AG04450 (cell line): ENCODE results near the gene BIRC2. TPM values are rescaled to one million over a fixed set of nuclear protein-coding genes. Genes with fewer than 3 reads are reported as not detected.

ENCODE experiments used
- CTCF ChIA-PET: fragments of 300-600, 350-600 bp; formaldehyde crosslinking; extraction: SDS; loops from one replicate; lab custom pipeline; 2022; ENCODE audit warnings: antibody characterized with exemption, inconsistent platforms; lab: Charles Lee
- POLR2A ChIA-PET: fragments of 350-600 bp; formaldehyde crosslinking; extraction: SDS; loops from one replicate; lab custom pipeline; 2021; ENCODE audit warnings: antibody characterized with exemption, inconsistent platforms; lab: Yijun Ruan, JAX
- DNase-seq: peaks from one replicate; pipeline ENCODE4 v3.0.0-alpha.2; 2011; ENCODE audit warnings: low read depth, low spot score
- H3K27ac ChIP-seq: one replicate; pipeline ENCODE4 v1.5.1; 2012; ENCODE audit warnings: low read depth, low read length, control low read depth
- H3K27me3 ChIP-seq: one replicate; pipeline ENCODE4 v1.6.0; 2012; ENCODE audit warnings: low read length; ENCODE audit not compliant: control insufficient read depth, insufficient read depth
- H3K4me3 ChIP-seq: 2 replicates; pipeline ENCODE4 v1.5.1; 2011; ENCODE audit warnings: mild to moderate bottlenecking, low read depth, low read length, control low read depth
- H3K9me3 ChIP-seq: 2 replicates; pipeline ENCODE4 v1.5.1; 2012; ENCODE audit warnings: low read length; ENCODE audit not compliant: control insufficient read depth, insufficient read depth
- polyA plus RNA-seq: library from polyadenylated mRNA; depleted of rRNA; stranded (reverse); fragments of >200 nt; gene quantifications from 2 replicates; pipeline ENCODE4 v1.2.3, GENCODE V29; 2011
- TF ChIP-seq, protein P1 (sequence below): IDR thresholded peaks from 2 replicates; pipeline ENCODE4 v1.5.1; 2011; ENCODE audit warnings: low read depth, low read length, control low read depth, inconsistent platforms

Gene BIRC2
- polyA plus RNA-seq, 1 experiment, result 64.3 TPM

DNA sequence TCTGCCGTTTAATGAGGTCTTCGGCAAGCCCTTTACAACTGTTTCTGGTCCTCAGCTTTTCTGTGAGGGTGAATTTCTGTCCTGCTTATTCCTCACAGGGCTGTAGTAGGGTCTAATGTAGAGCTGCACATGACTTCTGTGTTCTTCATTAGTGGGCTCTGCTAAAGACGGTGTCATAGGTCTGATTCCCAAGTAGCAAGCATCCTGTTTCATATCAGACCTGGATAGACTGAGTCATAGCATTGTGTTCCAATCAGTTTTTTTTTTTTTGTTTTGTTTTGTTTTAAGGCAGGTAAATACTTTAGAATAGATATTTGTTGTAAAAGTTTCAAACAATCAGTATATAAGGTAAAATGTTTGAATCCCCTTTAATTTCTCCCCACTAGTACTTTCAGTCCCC, 35.4 kb downstream of the BIRC2 start:
- CTCF ChIA-PET, result interaction anchor here (1.4 to 3.7 kb wide), 2 partner anchors 8 to 10 kb away, joined by 3 to 33 read pairs; no protein-coding TSS in a partner anchor
- no peak overlapping the region for H3K27ac ChIP-seq

DNA sequence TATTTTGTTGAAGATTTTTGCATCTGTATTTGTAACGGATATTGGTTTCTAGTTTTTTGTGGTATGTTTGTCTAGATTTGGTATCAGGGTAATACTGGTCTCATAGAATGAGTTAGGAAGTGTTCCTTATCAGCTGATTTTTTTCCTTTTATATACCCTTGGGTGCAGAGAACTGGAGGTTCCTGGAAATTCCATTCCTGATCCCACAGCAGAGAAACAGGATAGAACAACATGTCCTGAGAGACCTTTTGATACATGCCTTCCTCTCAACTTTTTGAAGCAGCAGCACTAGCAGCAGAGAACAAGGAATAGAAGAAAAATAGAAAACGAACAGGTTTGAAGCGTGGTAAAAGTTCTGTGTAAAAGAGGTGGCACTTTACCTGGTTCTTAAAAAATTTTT, 36.8 kb downstream of the BIRC2 start:
- H3K9me3 ChIP-seq, result no peaks in the 10 kb centered on the region
- DNase-seq, result no peak
- no peak overlapping the region for H3K4me3 ChIP-seq
- POLR2A ChIA-PET, result no interaction called here
- H3K27me3 ChIP-seq, result no peaks in the 10 kb centered on the region
- TF ChIP-seq, protein P1, sequence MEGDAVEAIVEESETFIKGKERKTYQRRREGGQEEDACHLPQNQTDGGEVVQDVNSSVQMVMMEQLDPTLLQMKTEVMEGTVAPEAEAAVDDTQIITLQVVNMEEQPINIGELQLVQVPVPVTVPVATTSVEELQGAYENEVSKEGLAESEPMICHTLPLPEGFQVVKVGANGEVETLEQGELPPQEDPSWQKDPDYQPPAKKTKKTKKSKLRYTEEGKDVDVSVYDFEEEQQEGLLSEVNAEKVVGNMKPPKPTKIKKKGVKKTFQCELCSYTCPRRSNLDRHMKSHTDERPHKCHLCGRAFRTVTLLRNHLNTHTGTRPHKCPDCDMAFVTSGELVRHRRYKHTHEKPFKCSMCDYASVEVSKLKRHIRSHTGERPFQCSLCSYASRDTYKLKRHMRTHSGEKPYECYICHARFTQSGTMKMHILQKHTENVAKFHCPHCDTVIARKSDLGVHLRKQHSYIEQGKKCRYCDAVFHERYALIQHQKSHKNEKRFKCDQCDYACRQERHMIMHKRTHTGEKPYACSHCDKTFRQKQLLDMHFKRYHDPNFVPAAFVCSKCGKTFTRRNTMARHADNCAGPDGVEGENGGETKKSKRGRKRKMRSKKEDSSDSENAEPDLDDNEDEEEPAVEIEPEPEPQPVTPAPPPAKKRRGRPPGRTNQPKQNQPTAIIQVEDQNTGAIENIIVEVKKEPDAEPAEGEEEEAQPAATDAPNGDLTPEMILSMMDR, result no peak
- CTCF ChIA-PET, result interaction anchor here (0.8 kb wide), 1 partner anchor 282 kb away, joined by 3 read pairs; no protein-coding TSS in a partner anchor
- no peak overlapping the region for H3K27ac ChIP-seq

More for the DNA sequence above, 35.4 kb downstream of the BIRC2 start:
- Histone ChIP-seq H3K4me3 (no peak overlapping the region), H3K27me3 (no peaks in the 10 kb centered on the region), H3K9me3 (no peaks in the 10 kb centered on the region)
- TF ChIP-seq, protein P1, result no peak
- DNase-seq, result no peak
- POLR2A ChIA-PET, result no interaction called here

DNA sequence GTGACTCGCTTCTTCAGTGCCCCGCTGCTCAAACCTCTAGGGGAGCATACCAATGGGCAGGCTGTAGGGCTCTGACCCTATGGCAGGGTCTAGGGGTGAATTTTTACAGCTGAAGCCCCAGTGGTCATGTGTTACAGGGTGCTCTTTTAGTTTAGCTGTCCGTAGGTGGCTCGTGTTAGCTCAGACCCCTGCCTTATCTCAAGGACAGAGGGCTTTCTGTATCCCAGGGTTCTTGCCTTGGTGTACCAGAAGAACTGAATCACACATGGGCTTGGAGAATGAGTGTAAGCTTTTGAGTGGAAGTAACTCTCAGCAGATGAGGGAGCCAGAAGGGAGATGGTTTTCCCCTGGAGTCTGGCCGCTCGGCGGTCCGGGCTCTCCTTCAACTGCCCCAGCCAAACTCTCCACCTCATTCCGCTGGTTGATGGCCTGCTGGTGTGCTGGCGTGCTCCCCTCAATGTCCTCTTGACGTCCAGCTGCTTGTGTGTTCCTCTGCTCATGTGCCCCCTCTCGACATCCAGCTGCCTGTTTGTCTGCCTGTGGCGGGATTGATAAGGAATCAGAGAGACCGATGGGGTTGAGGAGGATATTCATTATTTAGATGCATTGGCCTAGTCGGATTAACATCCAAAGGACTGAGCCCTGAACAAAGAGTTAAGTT, 37.5 kb downstream of the BIRC2 start:
- no peak for DNase-seq
- TF ChIP-seq, protein P1, result no peak
- Histone ChIP-seq H3K9me3 (no peaks in the 10 kb centered on the region), H3K4me3 (no peak overlapping the region), H3K27me3 (no peaks in the 10 kb centered on the region), H3K27ac (no peak overlapping the region)
- ChIA-PET CTCF (interaction anchor here (0.8 kb wide), 1 partner anchor 282 kb away, joined by 3 read pairs; no protein-coding TSS in a partner anchor), POLR2A (no interaction called here)

DNA sequence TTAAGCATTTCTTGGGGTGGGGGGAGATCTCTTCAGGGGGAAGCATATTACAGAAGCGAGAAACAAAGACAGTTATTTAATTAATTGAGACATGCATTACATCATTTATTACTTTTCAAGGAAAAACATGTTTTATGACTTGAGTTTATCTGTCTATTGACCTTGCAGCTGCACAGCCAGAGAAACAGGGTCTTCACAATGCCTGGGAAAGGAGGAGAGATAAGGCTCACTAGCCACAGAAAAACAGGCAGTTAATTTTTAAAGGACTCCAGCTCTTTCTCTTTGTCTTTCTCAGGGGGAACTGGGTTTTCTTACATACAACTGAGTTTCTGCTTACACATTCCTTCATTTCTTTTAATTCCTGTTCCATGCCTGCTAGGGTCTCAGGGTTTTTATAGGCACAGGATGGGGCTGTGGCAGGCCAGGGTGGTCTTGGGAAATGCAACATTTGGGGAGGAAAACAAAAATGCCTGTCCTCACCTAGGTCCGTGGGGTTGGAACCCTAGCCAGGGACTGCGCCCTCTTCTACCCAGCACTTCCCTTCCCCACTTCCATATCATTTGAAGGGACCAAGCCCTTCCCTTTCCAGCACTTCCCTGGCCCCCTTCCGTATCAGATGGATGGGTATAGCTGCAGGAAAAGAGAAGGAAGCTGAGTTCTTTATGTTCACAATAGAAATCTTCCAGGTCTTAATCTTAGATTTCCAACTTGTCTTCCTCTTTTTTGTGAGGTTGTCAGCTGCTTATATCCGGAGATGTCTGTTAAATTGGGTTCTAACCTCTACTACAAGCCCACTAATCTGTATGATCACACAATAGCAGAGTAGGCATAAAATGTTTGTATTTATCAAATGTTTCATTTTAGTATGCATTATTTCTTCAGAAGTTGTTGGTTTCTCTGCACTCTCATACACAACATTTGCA, 38.3 kb downstream of the BIRC2 start:
- Histone ChIP-seq H3K9me3 (no peaks in the 10 kb centered on the region), H3K4me3 (no peak overlapping the region), H3K27ac (no peak overlapping the region), H3K27me3 (no peaks in the 10 kb centered on the region)
- TF ChIP-seq, protein P1, result no peak
- no peak for DNase-seq
- POLR2A ChIA-PET, result no interaction called here
- CTCF ChIA-PET, result no interaction called here
